ENCODE results near the gene AGXT.

DNA sequence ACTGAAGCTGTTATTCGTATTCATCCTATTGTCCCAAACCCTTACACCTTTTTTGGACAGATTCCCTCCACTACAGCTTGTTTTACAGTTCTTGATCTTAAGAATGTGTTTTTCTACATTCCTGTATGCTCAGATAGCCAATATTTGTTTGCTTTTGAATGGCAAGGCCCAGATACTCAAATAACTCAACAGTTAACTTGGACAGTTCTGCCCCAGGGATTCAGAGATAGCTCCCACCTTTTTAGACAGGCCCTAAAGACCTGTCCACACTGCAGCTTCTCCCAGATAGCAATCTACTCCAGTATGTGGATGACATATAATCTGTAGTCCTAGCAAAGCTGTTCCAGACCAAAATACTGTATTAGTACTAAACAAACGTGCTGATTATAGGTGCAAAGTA lies 7.1 kb upstream of the AGXT start:
- TF ChIP-seq, protein P1, sequence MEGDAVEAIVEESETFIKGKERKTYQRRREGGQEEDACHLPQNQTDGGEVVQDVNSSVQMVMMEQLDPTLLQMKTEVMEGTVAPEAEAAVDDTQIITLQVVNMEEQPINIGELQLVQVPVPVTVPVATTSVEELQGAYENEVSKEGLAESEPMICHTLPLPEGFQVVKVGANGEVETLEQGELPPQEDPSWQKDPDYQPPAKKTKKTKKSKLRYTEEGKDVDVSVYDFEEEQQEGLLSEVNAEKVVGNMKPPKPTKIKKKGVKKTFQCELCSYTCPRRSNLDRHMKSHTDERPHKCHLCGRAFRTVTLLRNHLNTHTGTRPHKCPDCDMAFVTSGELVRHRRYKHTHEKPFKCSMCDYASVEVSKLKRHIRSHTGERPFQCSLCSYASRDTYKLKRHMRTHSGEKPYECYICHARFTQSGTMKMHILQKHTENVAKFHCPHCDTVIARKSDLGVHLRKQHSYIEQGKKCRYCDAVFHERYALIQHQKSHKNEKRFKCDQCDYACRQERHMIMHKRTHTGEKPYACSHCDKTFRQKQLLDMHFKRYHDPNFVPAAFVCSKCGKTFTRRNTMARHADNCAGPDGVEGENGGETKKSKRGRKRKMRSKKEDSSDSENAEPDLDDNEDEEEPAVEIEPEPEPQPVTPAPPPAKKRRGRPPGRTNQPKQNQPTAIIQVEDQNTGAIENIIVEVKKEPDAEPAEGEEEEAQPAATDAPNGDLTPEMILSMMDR (IDR thresholded peaks at IDR 0.05 in 2 of 3, conservative IDR thresholded peaks at IDR 0.05 in 1 of 3; ENCODE audit: borderline replicate concordance in 1 of 3, insufficient read depth in 1 of 3, low read depth in 2 of 3, low read length in 2 of 3) = no peak
- TF ChIP-seq, protein P2, sequence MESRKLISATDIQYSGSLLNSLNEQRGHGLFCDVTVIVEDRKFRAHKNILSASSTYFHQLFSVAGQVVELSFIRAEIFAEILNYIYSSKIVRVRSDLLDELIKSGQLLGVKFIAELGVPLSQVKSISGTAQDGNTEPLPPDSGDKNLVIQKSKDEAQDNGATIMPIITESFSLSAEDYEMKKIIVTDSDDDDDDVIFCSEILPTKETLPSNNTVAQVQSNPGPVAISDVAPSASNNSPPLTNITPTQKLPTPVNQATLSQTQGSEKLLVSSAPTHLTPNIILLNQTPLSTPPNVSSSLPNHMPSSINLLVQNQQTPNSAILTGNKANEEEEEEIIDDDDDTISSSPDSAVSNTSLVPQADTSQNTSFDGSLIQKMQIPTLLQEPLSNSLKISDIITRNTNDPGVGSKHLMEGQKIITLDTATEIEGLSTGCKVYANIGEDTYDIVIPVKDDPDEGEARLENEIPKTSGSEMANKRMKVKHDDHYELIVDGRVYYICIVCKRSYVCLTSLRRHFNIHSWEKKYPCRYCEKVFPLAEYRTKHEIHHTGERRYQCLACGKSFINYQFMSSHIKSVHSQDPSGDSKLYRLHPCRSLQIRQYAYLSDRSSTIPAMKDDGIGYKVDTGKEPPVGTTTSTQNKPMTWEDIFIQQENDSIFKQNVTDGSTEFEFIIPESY (IDR thresholded peaks at IDR 0.05; ENCODE audit: extremely low read depth, insufficient replicate concordance, low read length) = no peak
- no peak for TF ChIP-seq EZH2 (IDR thresholded peaks at IDR 0.05)
- TF ChIP-seq, protein P3, sequence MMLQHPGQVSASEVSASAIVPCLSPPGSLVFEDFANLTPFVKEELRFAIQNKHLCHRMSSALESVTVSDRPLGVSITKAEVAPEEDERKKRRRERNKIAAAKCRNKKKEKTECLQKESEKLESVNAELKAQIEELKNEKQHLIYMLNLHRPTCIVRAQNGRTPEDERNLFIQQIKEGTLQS (IDR thresholded peaks at IDR 0.05) = no peak
- no peak for TF ChIP-seq EGR1 (IDR thresholded peaks at IDR 0.05; ENCODE audit: low read depth)
- no peak for TF ChIP-seq SIN3A (IDR thresholded peaks at IDR 0.05; ENCODE audit: low read depth)
- no peak for TF ChIP-seq POLR2A (IDR thresholded peaks at IDR 0.05; ENCODE audit: borderline replicate concordance, extremely low read depth, insufficient read depth, insufficient read length)
